GM12875 (cell line): ENCODE results near the gene DHRS13.
"Not testable (repeated sequence)": the region's sequence is repeated elsewhere in the genome, so short reads cannot be mapped to it uniquely, and the experiment has no call there.

Experiments used
- H3K4me3 ChIP-seq: one replicate; pipeline ENCODE4 v1.5.1; 2011; ENCODE audit warnings: low read depth, low read length, control low read depth
- TF ChIP-seq, protein P1 (sequence below): IDR thresholded peaks from 2 replicates; pipeline ENCODE4 v1.5.1; 2011; ENCODE audit warnings: low read depth, mild to moderate bottlenecking, control low read depth, inconsistent platforms, low read length, moderate library complexity, borderline replicate concordance; ENCODE audit not compliant: insufficient read depth

DHRS13 gene

DNA sequence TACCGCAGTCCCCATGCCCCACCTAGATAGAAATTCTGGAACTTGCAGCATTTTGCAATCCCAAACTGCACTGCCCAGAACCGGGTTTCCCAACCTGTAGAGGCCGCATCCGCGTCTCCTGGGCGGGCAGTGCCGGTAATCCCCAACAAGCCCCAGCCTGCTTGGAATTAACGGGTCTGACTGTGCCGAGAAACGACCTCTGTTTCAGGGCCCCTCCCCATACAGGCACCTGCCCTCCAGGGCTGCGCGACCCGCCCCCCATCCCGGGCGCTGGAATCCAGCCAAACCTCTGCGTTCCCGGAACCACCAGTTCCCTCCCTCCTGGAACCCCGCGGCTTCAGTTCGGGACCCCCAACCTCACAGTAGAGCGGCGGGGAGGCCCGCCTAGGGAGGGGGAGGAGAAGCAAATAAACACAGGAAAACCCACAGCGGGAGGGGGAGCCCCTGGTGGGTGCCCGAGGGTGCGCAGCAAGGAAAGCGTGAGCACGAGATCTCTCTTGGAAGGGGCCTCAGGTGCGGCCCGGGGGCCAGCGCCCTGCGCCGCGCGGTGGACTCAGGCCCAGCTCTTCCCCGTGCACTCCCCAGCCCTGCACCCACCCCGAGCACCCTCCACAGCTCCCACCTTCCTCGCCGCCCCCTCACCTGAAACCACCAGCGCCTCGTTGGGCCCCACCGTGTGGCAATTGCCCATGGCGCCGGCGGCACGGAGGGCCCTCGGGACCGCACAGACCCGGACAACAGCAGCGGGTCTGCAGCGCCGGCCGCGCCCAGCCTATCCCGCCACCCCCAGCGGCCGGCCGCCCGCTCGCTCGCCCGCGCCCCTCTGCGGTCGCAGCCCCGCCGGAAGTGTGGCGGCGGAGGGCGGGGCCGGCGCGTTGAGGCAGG, 5.8 kb downstream of the DHRS13 start, which contains the start of gene FLOT2:
FLOT2 (minus strand) TSS at position 850 of the 885 bp plus-strand sequence; CDS start at position 691, 159 bp downstream.
- TF ChIP-seq, protein P1, sequence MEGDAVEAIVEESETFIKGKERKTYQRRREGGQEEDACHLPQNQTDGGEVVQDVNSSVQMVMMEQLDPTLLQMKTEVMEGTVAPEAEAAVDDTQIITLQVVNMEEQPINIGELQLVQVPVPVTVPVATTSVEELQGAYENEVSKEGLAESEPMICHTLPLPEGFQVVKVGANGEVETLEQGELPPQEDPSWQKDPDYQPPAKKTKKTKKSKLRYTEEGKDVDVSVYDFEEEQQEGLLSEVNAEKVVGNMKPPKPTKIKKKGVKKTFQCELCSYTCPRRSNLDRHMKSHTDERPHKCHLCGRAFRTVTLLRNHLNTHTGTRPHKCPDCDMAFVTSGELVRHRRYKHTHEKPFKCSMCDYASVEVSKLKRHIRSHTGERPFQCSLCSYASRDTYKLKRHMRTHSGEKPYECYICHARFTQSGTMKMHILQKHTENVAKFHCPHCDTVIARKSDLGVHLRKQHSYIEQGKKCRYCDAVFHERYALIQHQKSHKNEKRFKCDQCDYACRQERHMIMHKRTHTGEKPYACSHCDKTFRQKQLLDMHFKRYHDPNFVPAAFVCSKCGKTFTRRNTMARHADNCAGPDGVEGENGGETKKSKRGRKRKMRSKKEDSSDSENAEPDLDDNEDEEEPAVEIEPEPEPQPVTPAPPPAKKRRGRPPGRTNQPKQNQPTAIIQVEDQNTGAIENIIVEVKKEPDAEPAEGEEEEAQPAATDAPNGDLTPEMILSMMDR = peak; percentile 40
- H3K4me3 ChIP-seq = peak within 1 kb of the TSS; percentile 64

DNA sequence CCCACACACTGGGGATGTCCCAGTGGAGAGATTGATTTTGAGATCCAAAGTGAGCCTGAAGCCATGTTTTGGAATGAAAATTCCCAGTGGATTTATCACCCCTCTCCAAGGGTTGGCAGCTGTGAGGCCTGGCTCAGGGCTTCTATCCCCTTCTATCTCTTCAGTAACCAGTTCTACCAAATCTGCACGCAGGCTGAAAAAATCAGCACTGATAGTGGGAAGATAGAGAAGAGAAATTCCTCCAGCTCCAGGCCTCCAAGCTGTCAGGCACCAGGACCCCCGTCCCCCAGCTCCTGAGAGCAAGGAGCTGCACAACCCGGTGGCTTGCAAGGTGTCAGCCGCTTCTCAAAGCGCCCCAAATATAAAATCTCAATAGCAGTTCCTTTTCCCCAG, 6.4 kb downstream of the DHRS13 start:
- no peak overlapping the region for H3K4me3 ChIP-seq
- TF ChIP-seq, protein P1 = no peak

DNA sequence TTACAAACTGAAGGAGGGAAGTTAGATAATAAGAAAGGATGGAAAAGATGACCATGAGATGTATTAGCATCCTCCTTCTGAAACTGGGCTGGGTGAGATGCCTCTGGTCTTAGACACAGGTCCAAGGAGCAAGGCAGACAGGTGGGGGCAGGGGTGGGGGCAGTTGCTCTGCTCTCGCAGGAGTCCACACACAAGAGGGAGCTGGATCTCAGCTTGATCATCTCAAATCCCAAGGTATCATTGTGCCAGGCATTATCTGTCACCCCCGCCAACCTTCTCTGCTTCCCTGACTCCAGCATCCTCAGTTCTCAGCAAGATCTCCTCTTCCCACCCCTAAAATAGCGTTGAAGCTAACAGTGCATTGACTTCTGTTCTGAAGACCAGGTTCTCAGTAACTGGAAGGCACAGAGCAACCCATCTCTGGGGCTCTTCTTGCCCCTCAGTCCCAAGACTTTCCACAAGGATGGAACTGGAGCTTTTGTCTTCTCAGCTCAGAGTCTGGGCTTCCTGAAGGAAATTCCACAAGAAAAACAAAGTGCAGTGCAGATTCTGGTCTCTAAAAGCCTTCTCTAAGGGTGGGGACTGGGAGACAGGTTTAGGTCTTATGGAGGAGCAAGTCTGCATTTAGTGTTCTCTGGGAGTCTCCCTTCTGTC, 7.0 kb downstream of the DHRS13 start:
- no peak overlapping the region for H3K4me3 ChIP-seq
- TF ChIP-seq, protein P1 = no peak

DNA sequence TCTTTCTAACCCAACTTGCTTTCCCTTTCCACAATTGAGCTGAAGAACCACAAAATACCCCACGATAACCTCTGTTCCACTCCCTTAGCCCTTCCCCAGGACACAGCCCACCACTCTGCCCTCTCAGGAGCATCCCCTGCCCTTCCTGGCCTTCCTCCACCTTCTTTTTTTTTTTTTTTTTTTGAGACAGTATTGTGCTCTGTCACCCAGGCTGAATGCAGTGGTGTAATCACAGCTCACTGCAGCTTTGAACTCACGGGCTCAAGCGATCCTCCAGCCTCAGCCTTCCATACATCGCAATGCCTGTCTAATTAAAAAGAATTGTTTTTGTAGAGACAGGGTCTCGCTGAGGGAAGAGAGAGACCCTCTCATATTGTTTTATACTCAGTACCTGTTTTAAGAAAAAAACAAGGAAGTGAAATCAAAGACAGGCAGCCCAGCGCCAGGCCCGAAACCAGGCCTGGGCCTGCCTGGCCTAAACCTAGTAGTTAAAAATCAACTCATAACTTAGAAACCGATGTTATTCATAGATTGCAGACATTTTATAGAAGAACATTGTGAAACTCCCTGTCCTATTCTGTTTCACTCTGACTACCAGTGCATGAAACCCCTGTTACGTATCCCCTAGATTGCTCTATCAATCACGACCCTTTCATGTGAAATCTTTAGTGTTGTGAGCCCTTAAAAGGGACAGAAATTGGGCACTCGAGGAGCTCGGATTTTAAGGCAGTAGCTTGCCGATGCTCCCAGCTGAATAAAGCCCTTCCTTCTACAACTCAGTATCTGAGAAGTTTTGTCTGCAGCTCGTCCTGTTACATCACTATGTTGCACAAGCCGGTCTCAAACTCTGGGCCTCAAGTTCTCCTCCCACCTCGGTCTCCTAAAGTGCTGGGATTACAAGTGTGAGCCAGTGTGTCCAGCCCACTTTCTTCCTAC, 9.4 kb downstream of the DHRS13 start:
- not testable (repeated sequence) for H3K4me3 ChIP-seq

DNA sequence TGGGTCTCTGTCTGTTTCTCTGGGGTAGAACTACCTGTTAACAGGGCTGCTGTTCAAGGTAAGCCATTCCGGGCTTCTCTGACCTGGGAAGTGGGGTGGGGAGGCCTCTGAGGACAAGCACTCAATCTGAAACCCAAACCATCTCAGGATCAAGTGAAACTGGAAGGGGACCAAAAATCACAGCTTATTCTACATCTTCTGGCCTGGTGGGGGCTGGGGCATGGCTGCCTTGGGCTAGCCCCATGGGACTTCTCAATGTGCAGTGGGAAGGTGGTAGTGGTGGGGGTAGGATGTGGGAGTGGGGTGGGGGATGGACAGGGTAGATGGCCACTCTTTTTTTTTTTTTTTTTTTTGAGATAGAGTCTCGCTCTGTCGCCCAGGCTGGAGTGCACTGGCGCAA, 10.9 kb downstream of the DHRS13 start:
- no peak overlapping the region for H3K4me3 ChIP-seq
- TF ChIP-seq, protein P1 = no peak

DNA sequence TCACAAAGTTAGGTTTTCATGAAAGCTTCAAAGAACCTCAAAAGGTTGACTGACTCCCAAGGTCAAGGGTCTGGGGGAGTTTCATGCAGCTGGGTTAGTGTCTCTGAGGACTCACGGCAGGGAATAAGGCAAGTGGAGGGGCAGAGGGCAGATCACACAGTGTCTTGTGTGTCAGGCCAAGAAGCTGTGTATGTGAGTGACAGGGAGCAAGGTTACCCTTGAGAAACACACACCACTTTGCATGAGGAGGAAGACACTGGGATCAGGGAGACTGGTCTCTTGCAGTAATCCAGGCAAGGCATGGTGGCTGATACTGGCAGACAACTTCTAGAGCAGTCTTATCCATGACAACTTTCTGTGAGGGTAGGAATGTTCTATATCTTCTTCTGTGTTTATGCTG, 11.7 kb downstream of the DHRS13 start:
- TF ChIP-seq, protein P1 = no peak
- no peak overlapping the region for H3K4me3 ChIP-seq

DNA sequence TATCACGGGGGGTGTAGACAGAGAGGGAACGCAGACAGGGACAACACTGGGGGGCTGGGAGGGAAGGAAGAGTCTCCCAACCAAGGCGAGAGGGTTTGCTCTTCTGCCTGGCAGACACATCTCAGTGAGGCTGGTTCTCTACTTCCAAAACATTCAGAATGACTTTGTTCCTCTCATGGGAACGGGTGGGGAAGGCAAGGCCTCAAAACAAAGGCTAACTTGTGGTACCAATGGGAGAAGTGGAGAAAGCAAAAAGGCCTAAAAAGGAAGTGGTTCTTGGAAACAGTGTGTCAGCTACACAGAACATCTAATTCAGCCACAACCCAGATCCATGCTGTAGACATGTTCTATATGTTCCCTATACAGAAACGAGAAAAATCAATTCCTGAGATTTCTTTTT, 12.9 kb downstream of the DHRS13 start:
- TF ChIP-seq, protein P1 = no peak

More for the DNA sequence above, 12.9 kb downstream of the DHRS13 start:
- H3K4me3 ChIP-seq = no peak overlapping the region
